Measurements from ENCODE around the gene ABL2.
"Not testable (repeated sequence)": the region's sequence is repeated elsewhere in the genome, so short reads cannot be mapped to it uniquely, and the experiment has no call there.

- not testable (repeated sequence) for TF ChIP-seq CTCF (IDR thresholded peaks at IDR 0.05 in 4 of 5, conservative IDR thresholded peaks at IDR 0.05 in 1 of 5); POLR2A (IDR thresholded peaks at IDR 0.05)
Measured at GRCh38 chr1:179274424-179274823, 44.9 kb upstream of the ABL2 start.
